Skin epidermis (tissue), 12 donors: Measurements from ENCODE around the gene GRM1.
"Not testable (repeated sequence)": the region's sequence is repeated elsewhere in the genome, so short reads cannot be mapped to it uniquely, and the experiment has no call there.

ENCODE experiments used
- H3K27ac ChIP-seq, 21 experiments: fragments of 200-600 bp; sonication (generic) in 11 of 21; one replicate each; pipeline ENCODE4 v1.5.0; 2020; ENCODE audit warnings: mild to moderate bottlenecking in 3 of 21, inconsistent platforms in 2 of 21, moderate library complexity in 2 of 21
- H3K4me3 ChIP-seq, 7 experiments: fragments of 200-600 bp; sonication (generic) in 2 of 7; one replicate each; pipeline ENCODE4 v1.5.0; 2020; ENCODE audit warnings: inconsistent platforms in 2 of 7, mild to moderate bottlenecking in 2 of 7, moderate library complexity in 1 of 7

Gene GRM1

GRCh38 chr6:146258206-146258605, 229.3 kb downstream of the GRM1 start:
- Histone ChIP-seq H3K27ac (no peak overlapping the region), H3K4me3 (no peak overlapping the region)

- H3K27ac ChIP-seq: no peak overlapping the region
- no peak overlapping the region for H3K4me3 ChIP-seq
Observed at GRCh38 chr6:146260886-146261285, 232.0 kb downstream of the GRM1 start.

- no peak overlapping the region for H3K27ac ChIP-seq
- H3K4me3 ChIP-seq: no peak overlapping the region
Observed at GRCh38 chr6:146265056-146265455, 236.2 kb downstream of the GRM1 start.

- Histone ChIP-seq H3K27ac (no peak overlapping the region), H3K4me3 (no peak overlapping the region)
Observed at GRCh38 chr6:146267447-146267846, 238.6 kb downstream of the GRM1 start.

GRCh38 chr6:146267946-146268345, 239.1 kb downstream of the GRM1 start:
- Histone ChIP-seq H3K4me3 (no peak overlapping the region), H3K27ac (no peak overlapping the region)

- no peak overlapping the region for H3K27ac ChIP-seq
- no peak overlapping the region for H3K4me3 ChIP-seq
Observed at GRCh38 chr6:146269482-146269881, 240.6 kb downstream of the GRM1 start.

- H3K4me3 ChIP-seq: not testable (repeated sequence)
- H3K27ac ChIP-seq: peak overlapping the region in 1 of 21 experiments; percentile 32
Observed at GRCh38 chr6:146271163-146271562, 242.3 kb downstream of the GRM1 start.

GRCh38 chr6:146273490-146273889, 244.6 kb downstream of the GRM1 start:
- Histone ChIP-seq H3K4me3 (no peak overlapping the region), H3K27ac (peak overlapping the region in 1 of 21 experiments; percentile 64)

- H3K4me3 ChIP-seq: no peak overlapping the region
- H3K27ac ChIP-seq: no peak overlapping the region
Observed at GRCh38 chr6:146277142-146277541, 248.3 kb downstream of the GRM1 start.

- Histone ChIP-seq H3K27ac (no peak overlapping the region), H3K4me3 (no peak overlapping the region)
Observed at GRCh38 chr6:146281651-146282362, 252.9 kb downstream of the GRM1 start.

GRCh38 chr6:146282837-146283236, 254.0 kb downstream of the GRM1 start:
- Histone ChIP-seq H3K27ac (no peak overlapping the region), H3K4me3 (no peak overlapping the region)

- H3K4me3 ChIP-seq: no peak overlapping the region
- H3K27ac ChIP-seq: no peak overlapping the region
Observed at GRCh38 chr6:146284311-146284710, 255.4 kb downstream of the GRM1 start.

GRCh38 chr6:146286961-146287360, 258.1 kb downstream of the GRM1 start:
- no peak overlapping the region for H3K27ac ChIP-seq
- no peak overlapping the region for H3K4me3 ChIP-seq

GRCh38 chr6:146287691-146288369, 259.0 kb downstream of the GRM1 start:
- H3K4me3 ChIP-seq: no peak overlapping the region
- H3K27ac ChIP-seq: no peak overlapping the region

GRCh38 chr6:146289816-146290588, 261.1 kb downstream of the GRM1 start:
- H3K4me3 ChIP-seq: no peak overlapping the region
- peak overlapping the region in 4 of 21 experiments; percentile 17 to 67 (median 33) for H3K27ac ChIP-seq

GRCh38 chr6:146290589-146290901, 261.7 kb downstream of the GRM1 start:
- peak overlapping the region in 2 of 21 experiments; percentile 17 to 19 for H3K27ac ChIP-seq
- H3K4me3 ChIP-seq: no peak overlapping the region

- Histone ChIP-seq H3K4me3 (no peak overlapping the region), H3K27ac (no peak overlapping the region)
Observed at GRCh38 chr6:146292506-146292905, 263.6 kb downstream of the GRM1 start.

GRCh38 chr6:146295695-146296094, 266.8 kb downstream of the GRM1 start:
- H3K27ac ChIP-seq: no peak overlapping the region
- H3K4me3 ChIP-seq: no peak overlapping the region

- Histone ChIP-seq H3K4me3 (no peak overlapping the region), H3K27ac (no peak overlapping the region)
Observed at GRCh38 chr6:146297815-146298214, 269.0 kb downstream of the GRM1 start.

GRCh38 chr6:146300521-146300920, 271.7 kb downstream of the GRM1 start:
- no peak overlapping the region for H3K27ac ChIP-seq
- H3K4me3 ChIP-seq: no peak overlapping the region

- Histone ChIP-seq H3K27ac (no peak overlapping the region), H3K4me3 (no peak overlapping the region)
Observed at GRCh38 chr6:146301764-146302163, 272.9 kb downstream of the GRM1 start.
